Smooth muscle cell (in vitro differentiated cells): Measurements from ENCODE around the gene MED13L. TPM values are rescaled to one million over a fixed set of nuclear protein-coding genes. Genes with fewer than 3 reads are reported as not detected.

Source experiments
- DNase-seq: peaks from one replicate; lab custom pipeline; 2025; ENCODE audit not compliant: unreplicated experiment; lab: John Stamatoyannopoulos, UW
- H2AFZ ChIP-seq: fragments of 200-600 bp; sonication (generic); 2 replicates; pipeline ENCODE4 v1.6.0; 2016; ENCODE audit warnings: antibody characterized with exemption, low read depth, mild to moderate bottlenecking
- H3F3A ChIP-seq: fragments of 200-600 bp; sonication (generic); 2 replicates; pipeline ENCODE4 v1.6.0; 2017; ENCODE audit warnings: antibody characterized with exemption, low read depth
- H3K27ac ChIP-seq: fragments of 200-600 bp; sonication (generic); 2 replicates; pipeline ENCODE4 v1.5.1; 2016; ENCODE audit warnings: low read depth, mild to moderate bottlenecking
- H3K27me3 ChIP-seq: fragments of 200-600 bp; sonication (generic); 2 replicates; pipeline ENCODE4 v1.6.1; 2016; ENCODE audit warnings: low read depth, mild to moderate bottlenecking
- H3K36me3 ChIP-seq: fragments of 200-600 bp; sonication (generic); 2 replicates; pipeline ENCODE4 v1.5.1; 2016; ENCODE audit warnings: low read depth
- H3K4me1 ChIP-seq: fragments of 200-600 bp; sonication (generic); 2 replicates; pipeline ENCODE4 v1.5.1; 2016; ENCODE audit warnings: low read depth
- H3K4me2 ChIP-seq: fragments of 200-600 bp; sonication (generic); 2 replicates; pipeline ENCODE4 v1.6.0; 2016; ENCODE audit warnings: mild to moderate bottlenecking
- H3K4me3 ChIP-seq: fragments of 200-600 bp; sonication (generic); 2 replicates; pipeline ENCODE4 v1.5.1; 2016; ENCODE audit warnings: mild to moderate bottlenecking
- H3K79me2 ChIP-seq: fragments of 200-600 bp; sonication (generic); 2 replicates; pipeline ENCODE4 v1.6.0; 2016; ENCODE audit warnings: low read depth, mild to moderate bottlenecking
- H3K9ac ChIP-seq: fragments of 200-600 bp; sonication (generic); 2 replicates; pipeline ENCODE4 v1.6.0; 2016; ENCODE audit warnings: low read depth
- H3K9me3 ChIP-seq: fragments of 200-600 bp; sonication (generic); replicated peaks from 2 replicates; pipeline ENCODE4 v1.5.1; 2016; ENCODE audit warnings: low read depth
- H4K20me1 ChIP-seq: fragments of 200-600 bp; sonication (generic); 2 replicates; pipeline ENCODE4 v1.6.0; 2016; ENCODE audit warnings: low read depth
- WGBS: methylation state at CpG from one replicate; pipeline ENCODE4 v1.1.7; 2016; ENCODE audit warnings: low lambda C conversion rate; 5-methylcytosine and 5-hydroxymethylcytosine counted together
- polyA plus RNA-seq: library from polyadenylated mRNA; unstranded; fragments of >200 nt; fragmentation: Nextera tagmentation; extraction: Ambion mirVana; gene quantifications from 2 replicates; pipeline ENCODE4 v1.2.1, GENCODE V29; 2016
- total RNA-seq: library from RNA; depleted of rRNA; stranded (reverse); fragments of >200 nt; gene quantifications from 2 replicates; pipeline ENCODE4 v1.2.3, GENCODE V29; 2014
- TF ChIP-seq, protein P1 (sequence below): fragments of 200-600 bp; sonication (generic); IDR thresholded peaks from 2 replicates; pipeline ENCODE4 v1.5.1; 2017; ENCODE audit warnings: borderline replicate concordance, mild to moderate bottlenecking, antibody characterized with exemption; ENCODE audit not compliant: insufficient read depth, poor library complexity, severe bottlenecking

MED13L gene
- total and polyA plus RNA-seq, 2 experiments from 2014 or later: 13.2 to 74.3 TPM

DNA sequence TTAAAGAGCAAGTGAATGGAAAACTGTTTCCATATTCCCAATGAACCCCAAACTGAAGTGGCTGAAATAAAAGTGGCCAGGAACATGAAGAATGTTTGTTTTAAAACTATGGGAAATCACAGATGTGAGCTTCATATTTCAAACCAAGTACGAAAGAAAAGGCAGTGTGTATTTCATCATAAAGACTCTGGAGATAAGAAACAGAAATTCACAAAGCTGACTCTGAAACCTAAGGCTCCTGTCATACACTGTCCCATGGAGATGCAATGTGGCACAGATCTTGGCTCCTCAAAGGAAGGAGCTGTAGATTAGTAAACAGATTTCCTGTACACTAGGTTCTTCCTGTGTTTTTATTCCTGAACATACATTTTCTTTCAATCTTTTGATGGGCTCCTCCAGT, 304.4 kb downstream of the MED13L start:
- no peak for DNase-seq
- Histone ChIP-seq H3K4me3 (no peak overlapping the region), H3K9ac (no peak overlapping the region), H4K20me1 (no peaks in the 10 kb centered on the region), H3K36me3 (peaks cover 19% of the 10 kb centered on the region), H3K4me2 (peak overlapping the region; percentile 5), H3K27me3 (no peaks in the 10 kb centered on the region), H3F3A (peaks cover 4% of the 10 kb centered on the region), H3K4me1 (no peaks in the 10 kb centered on the region), H2AFZ (no peak overlapping the region), H3K27ac (peak overlapping the region; percentile 13), H3K9me3 (no peaks in the 10 kb centered on the region), H3K79me2 (no peaks in the 10 kb centered on the region)
- TF ChIP-seq, protein P1, sequence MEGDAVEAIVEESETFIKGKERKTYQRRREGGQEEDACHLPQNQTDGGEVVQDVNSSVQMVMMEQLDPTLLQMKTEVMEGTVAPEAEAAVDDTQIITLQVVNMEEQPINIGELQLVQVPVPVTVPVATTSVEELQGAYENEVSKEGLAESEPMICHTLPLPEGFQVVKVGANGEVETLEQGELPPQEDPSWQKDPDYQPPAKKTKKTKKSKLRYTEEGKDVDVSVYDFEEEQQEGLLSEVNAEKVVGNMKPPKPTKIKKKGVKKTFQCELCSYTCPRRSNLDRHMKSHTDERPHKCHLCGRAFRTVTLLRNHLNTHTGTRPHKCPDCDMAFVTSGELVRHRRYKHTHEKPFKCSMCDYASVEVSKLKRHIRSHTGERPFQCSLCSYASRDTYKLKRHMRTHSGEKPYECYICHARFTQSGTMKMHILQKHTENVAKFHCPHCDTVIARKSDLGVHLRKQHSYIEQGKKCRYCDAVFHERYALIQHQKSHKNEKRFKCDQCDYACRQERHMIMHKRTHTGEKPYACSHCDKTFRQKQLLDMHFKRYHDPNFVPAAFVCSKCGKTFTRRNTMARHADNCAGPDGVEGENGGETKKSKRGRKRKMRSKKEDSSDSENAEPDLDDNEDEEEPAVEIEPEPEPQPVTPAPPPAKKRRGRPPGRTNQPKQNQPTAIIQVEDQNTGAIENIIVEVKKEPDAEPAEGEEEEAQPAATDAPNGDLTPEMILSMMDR: no peak
- WGBS: 20% methylated on average over 1 of the region's 1 CpG

DNA sequence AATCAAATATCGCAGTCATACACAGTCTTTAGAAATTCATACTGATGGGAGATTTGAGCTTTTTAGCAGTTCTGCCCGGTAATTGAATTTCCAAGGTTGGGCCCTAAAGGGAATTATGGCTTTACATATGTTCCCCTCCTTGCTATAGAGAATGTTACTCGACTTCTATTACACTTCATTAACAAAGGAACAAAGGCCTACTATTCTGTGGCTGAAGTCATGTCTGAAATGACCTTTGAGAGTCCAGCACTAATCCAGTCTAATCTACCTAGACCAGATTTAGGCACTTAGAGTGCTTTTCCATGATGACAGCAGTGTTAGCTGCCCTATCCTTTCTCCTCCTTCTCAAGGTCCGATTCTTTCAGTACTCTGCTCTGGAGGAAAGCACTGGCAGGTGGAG, 305.3 kb downstream of the MED13L start:
- Histone ChIP-seq H3K9me3 (no peaks in the 10 kb centered on the region), H3K4me2 (no peak overlapping the region), H3K79me2 (no peaks in the 10 kb centered on the region), H3K9ac (no peak overlapping the region), H4K20me1 (no peaks in the 10 kb centered on the region), H3K27ac (no peak overlapping the region), H3K36me3 (peaks cover 19% of the 10 kb centered on the region), H3K4me3 (no peak overlapping the region), H3F3A (peaks cover 4% of the 10 kb centered on the region), H2AFZ (no peak overlapping the region), H3K4me1 (no peaks in the 10 kb centered on the region), H3K27me3 (no peaks in the 10 kb centered on the region)
- WGBS: 96% methylated on average over 4 of the region's 4 CpGs
- TF ChIP-seq, protein P1: no peak
- DNase-seq: no peak

DNA sequence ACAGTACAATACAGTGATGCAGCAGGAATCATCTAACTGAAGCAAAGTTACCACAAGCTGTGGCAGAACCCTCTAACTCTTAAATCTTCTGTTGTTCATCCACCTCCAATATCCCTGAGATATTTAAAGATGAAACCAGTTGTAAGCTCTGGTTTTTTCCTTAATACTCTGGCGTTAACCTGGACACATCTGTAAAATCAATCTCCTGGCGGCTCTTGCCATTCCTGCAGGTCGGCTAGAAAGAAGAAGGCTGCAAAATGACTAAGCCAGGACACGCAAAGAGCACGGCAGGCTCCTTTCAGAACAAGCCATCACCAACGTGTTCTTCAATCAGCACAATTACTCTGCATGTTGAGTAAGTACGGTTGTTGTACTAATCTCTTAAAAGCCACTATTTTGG, 309.3 kb downstream of the MED13L start:
- no peaks in the 10 kb centered on the region for H3K4me1 ChIP-seq
- no peak overlapping the region for H3K27ac ChIP-seq
- H3K9me3 ChIP-seq: no peaks in the 10 kb centered on the region
- no peak overlapping the region for H3K9ac ChIP-seq
- H4K20me1 ChIP-seq: peaks cover 8% of the 10 kb centered on the region
- no peaks in the 10 kb centered on the region for H3K27me3 ChIP-seq
- DNase-seq: no peak
- H3K4me3 ChIP-seq: no peak overlapping the region
- no peak overlapping the region for H3K4me2 ChIP-seq
- WGBS: 90% methylated on average over 7 of the region's 7 CpGs
- peaks cover 30% of the 10 kb centered on the region for H3K36me3 ChIP-seq
- no peak overlapping the region for H2AFZ ChIP-seq
- TF ChIP-seq, protein P1: no peak
- H3F3A ChIP-seq: no peaks in the 10 kb centered on the region
- no peaks in the 10 kb centered on the region for H3K79me2 ChIP-seq

DNA sequence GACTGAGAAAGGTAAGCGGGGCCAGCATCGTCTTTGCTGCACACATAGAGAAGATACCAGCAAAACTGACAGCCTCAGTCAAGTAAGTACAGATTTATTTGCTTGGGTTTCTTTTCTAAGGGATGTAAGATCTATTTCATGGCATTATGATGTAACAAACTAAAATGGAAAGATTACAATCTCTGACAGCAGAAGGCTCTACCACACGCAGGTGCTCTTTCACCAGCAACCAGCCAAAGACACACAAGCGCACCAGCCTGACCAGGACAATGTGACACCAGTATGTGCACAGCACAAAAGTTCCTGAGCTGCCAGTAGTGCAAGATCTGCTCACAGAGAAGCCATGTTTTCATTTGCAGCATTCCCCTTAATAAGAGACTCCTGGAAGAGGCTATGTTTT, 311.1 kb downstream of the MED13L start:
- H3K9me3 ChIP-seq: no peaks in the 10 kb centered on the region
- no peak overlapping the region for H2AFZ ChIP-seq
- peaks cover 22% of the 10 kb centered on the region for H3K36me3 ChIP-seq
- no peaks in the 10 kb centered on the region for H3K79me2 ChIP-seq
- H3F3A ChIP-seq: no peaks in the 10 kb centered on the region
- no peaks in the 10 kb centered on the region for H3K27me3 ChIP-seq
- WGBS: 99% methylated on average over 4 of the region's 4 CpGs
- TF ChIP-seq, protein P1: no peak
- peaks cover 5% of the 10 kb centered on the region for H3K4me1 ChIP-seq
- H3K4me3 ChIP-seq: no peak overlapping the region
- no peak overlapping the region for H3K9ac ChIP-seq
- no peak overlapping the region for H3K4me2 ChIP-seq
- H3K27ac ChIP-seq: no peak overlapping the region
- peaks cover 16% of the 10 kb centered on the region for H4K20me1 ChIP-seq
- DNase-seq: no peak
